ENCODE data around the gene TMCC3. TPM values are rescaled to one million over a fixed set of nuclear protein-coding genes. Genes with fewer than 3 reads are reported as not detected.

TMCC3 gene
- total and polyA plus RNA-seq, 9 of the 15 experiments (the other 6 are each of a cell fraction or from before 2014, with no cell fraction given): not detected

GRCh38 chr12:94616203-94616729 lies 34.1 kb downstream of the TMCC3 start:
- peaks cover 9 to 18% of the 10 kb centered on the region in 2 experiments; a peak in 4 of 5 replicates for H3K4me1 ChIP-seq (replicated peaks in 1 of 2; ENCODE audit: control insufficient read depth in 2 of 2, insufficient read depth in 2 of 2, low read length in 2 of 2)
- WGBS (ENCODE audit: insufficient coverage, low coverage, missing lambda C conversion rate): 0% methylated on average over 11 of the region's 11 CpGs
- in situ Hi-C loops (cut with MboI): no loop called here
- ATAC-seq (peak; percentile 98), DNase-seq (ENCODE audit: extremely low read depth in 1 of 4, low spot score in 3 of 4) (peak; percentile 59 to 88 (median 75)), FAIRE-seq (peak; percentile 94)
- peak overlapping the region; percentile 76 for H3K4me2 ChIP-seq (ENCODE audit: insufficient read depth, low read length)
- BruUV-seq (replicated peaks): no TSS peak
- no peaks in the 10 kb centered on the region for H3K36me3 ChIP-seq (ENCODE audit: control insufficient read depth, insufficient read depth, low read length)
- H2AFZ ChIP-seq (ENCODE audit: low read depth, low read length): peak overlapping the region; percentile 22
- ChIA-PET CTCF (ENCODE audit: low intra/inter-chr PET ratio) (no interaction called here), POLR2A (interaction anchor here (1.1 kb wide), 1 partner anchor 12 kb away, joined by 4 read pairs; no protein-coding TSS in a partner anchor)
- H3K27me3 ChIP-seq (ENCODE audit: control insufficient read depth in 2 of 2, insufficient read depth in 2 of 2, low read length in 2 of 2): peaks cover 2 to 16% of the 10 kb centered on the region in 2 experiments; a peak in 3 of 5 replicates
- peaks cover 12% of the 10 kb centered on the region for H4K20me1 ChIP-seq (replicated peaks; ENCODE audit: control insufficient read depth, insufficient read depth, low read length)
- no peak overlapping the region; a peak in 1 of 4 replicates for H3K9ac ChIP-seq (ENCODE audit: insufficient read depth in 1 of 2, low read depth in 2 of 2, low read length in 2 of 2)
- no peaks in the 10 kb centered on the region for H3K9me3 ChIP-seq (replicated peaks; ENCODE audit: control insufficient read depth, insufficient read depth, low read depth, low read length)
- intact Hi-C loops (cut with micrococcal nuclease): no loop called here
- H3K79me2 ChIP-seq (ENCODE audit: control insufficient read depth, insufficient read depth, low read length): no peaks in the 10 kb centered on the region
- H3K4me3 ChIP-seq: peak overlapping the region; percentile 1; the same call in 1 of the 2 replicates
- no peaks in the 10 kb centered on the region for H3K9me1 ChIP-seq (ENCODE audit: control insufficient read depth, insufficient read depth, low read length)
- no peak overlapping the region for H3K27ac ChIP-seq (ENCODE audit: extremely low read depth, low read depth, low read length)
- TF ChIP-seq E2F8 (IDR thresholded peaks at IDR 0.05; ENCODE audit: low read depth, partially characterized antibody): no peak
- no peak for TF ChIP-seq PRMT5 (CRISPR knock-in tag; IDR thresholded peaks at IDR 0.05)
- peak; percentile 62; the same call in 1 of the 2 replicates for TF ChIP-seq HBP1 (CRISPR knock-in tag; IDR thresholded peaks at IDR 0.05)
- no peak for TF ChIP-seq GTF3C2 (IDR thresholded peaks at IDR 0.05; ENCODE audit: borderline replicate concordance, extremely low read depth, insufficient read length)
- TF ChIP-seq MCM3 (IDR thresholded peaks at IDR 0.05): no peak
- TF ChIP-seq MAFG (tag; conservative IDR thresholded peaks at IDR 0.05): no peak
- TF ChIP-seq RCOR1 (IDR thresholded peaks at IDR 0.05; ENCODE audit: borderline replicate concordance in 1 of 2, low read depth in 2 of 2, low read length in 2 of 2): peak in 1 of 2 experiments; percentile 63; a peak in 2 of 4 replicates
- TF ChIP-seq KHSRP (IDR thresholded peaks at IDR 0.05): no peak
- TF ChIP-seq ATF3 (IDR thresholded peaks at IDR 0.05): no peak
- TF ChIP-seq ATF3 (CRISPR knock-in tag; conservative IDR thresholded peaks at IDR 0.05): no peak
- TF ChIP-seq PREB (CRISPR knock-in tag; IDR thresholded peaks at IDR 0.05): no peak
- TF ChIP-seq ZNF282 (CRISPR knock-in tag; IDR thresholded peaks at IDR 0.05): no peak
- no peak for TF ChIP-seq ZNF507 (tag; conservative IDR thresholded peaks at IDR 0.05)

Measured in K562 (cell line).